GM18511 (cell line): ENCODE data around the gene DAB1.

ENCODE experiments used
- ATAC-seq: cut with Tn5 transposase; IDR thresholded peaks from one replicate; pipeline ENCODE4 v1.9.1; 2021; ENCODE audit warnings: mild to moderate bottlenecking, moderate library complexity; ENCODE audit not compliant: unreplicated experiment

Gene DAB1

GRCh38 chr1:57423656-57424211, at the start of gene DAB1:
Gene DAB1 (minus strand): TSS chr1:57424060. CDS start chr1:57291030, 133,030 bp downstream.
- ATAC-seq: no peak

GRCh38 chr1:57473448-57473847, 49.6 kb upstream of the DAB1 start:
- no peak for ATAC-seq

GRCh38 chr1:57471995-57472394, 48.1 kb upstream of the DAB1 start:
- ATAC-seq: no peak

- ATAC-seq: no peak
Observed at GRCh38 chr1:57470036-57470435, 46.2 kb upstream of the DAB1 start.

GRCh38 chr1:57468641-57469523, 45.0 kb upstream of the DAB1 start:
- no peak for ATAC-seq

GRCh38 chr1:57467830-57468229, 44.0 kb upstream of the DAB1 start:
- ATAC-seq: no peak

GRCh38 chr1:57464756-57465155, 40.9 kb upstream of the DAB1 start:
- ATAC-seq: no peak

GRCh38 chr1:57463343-57463742, 39.5 kb upstream of the DAB1 start:
- ATAC-seq: no peak

- no peak for ATAC-seq
Observed at GRCh38 chr1:57461405-57461804, 37.5 kb upstream of the DAB1 start.

- ATAC-seq: no peak
Observed at GRCh38 chr1:57451516-57451915, 27.7 kb upstream of the DAB1 start.

- ATAC-seq: no peak
Observed at GRCh38 chr1:57450981-57451380, 27.1 kb upstream of the DAB1 start.

GRCh38 chr1:57447551-57447950, 23.7 kb upstream of the DAB1 start:
- ATAC-seq: no peak

GRCh38 chr1:57443004-57443403, 19.1 kb upstream of the DAB1 start:
- no peak for ATAC-seq

GRCh38 chr1:57440096-57440495, 16.2 kb upstream of the DAB1 start:
- no peak for ATAC-seq

GRCh38 chr1:57431400-57431799, 7.5 kb upstream of the DAB1 start:
- ATAC-seq: no peak

GRCh38 chr1:57424231-57425027, 569 bp upstream of the DAB1 start:
- ATAC-seq: no peak

- ATAC-seq: no peak
Observed at GRCh38 chr1:57423135-57423655, 665 bp downstream of the DAB1 start.

- ATAC-seq: no peak
Observed at GRCh38 chr1:57422271-57423134, 1.4 kb downstream of the DAB1 start.

GRCh38 chr1:57421806-57422205, 2.1 kb downstream of the DAB1 start:
- ATAC-seq: no peak

- ATAC-seq: no peak
Observed at GRCh38 chr1:57420981-57421785, 2.7 kb downstream of the DAB1 start.
